ENCODE measurements around the gene CSAD. TPM values are rescaled to one million over a fixed set of nuclear protein-coding genes. Genes with fewer than 3 reads are reported as not detected.
A peak's percentile ranks its signal among the peaks of the same experiment; 100 is the strongest.

Gene CSAD
- polyA plus RNA-seq, 1 of the 3 experiments (the other 2 are of a cell fraction), result 32.2 TPM

DNA sequence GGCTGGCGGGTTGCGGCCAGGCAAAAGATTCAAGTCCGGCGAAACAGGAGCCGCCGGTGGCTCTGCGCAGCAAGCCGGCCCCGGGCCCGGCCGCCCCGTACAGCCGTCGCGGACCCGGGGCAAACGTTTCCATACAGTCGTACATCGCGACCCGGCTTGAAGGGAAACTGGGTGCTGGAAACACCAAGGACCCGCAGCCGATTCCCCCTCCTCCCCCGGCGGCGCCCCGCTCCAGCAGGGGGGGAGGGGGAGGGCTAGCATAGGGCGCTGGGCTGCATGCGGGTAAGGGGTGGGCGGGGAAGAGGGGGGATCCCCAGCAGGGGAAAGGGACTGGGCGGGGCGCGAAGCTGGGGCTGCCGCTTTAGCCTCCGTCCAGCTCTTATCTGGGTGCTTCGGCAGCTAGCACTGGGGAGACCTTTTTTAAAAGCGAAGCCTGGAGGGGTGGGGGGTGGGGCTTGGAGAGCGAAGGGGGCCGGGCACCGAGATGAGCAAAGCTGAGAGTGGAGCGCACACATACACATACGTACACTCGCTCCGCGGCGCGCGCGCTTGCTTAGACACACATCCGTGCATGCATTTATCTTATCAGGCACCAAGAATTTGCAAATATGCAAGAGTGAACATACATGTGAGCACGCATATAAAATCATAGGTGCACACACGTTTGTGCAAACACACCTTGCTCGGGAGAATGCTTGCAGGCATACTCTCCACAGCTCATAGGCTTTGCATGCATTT lies 39.4 kb upstream of the CSAD start:
- peaks cover 40% of the 10 kb centered on the region for H3K79me2 ChIP-seq (ENCODE audit: insufficient read depth)
- H3K9ac ChIP-seq, result peak overlapping the region; percentile 61; the same call in 1 of the 2 replicates
- H2AFZ ChIP-seq (ENCODE audit: low read depth), result peak overlapping the region; percentile 2; the same call in 1 of the 2 replicates
- H3K9me3 ChIP-seq, result no peaks in the 10 kb centered on the region
- TF ChIP-seq FOXM1 (IDR thresholded peaks at IDR 0.05; ENCODE audit: low read depth) (no peak), POLR2AphosphoS5 (IDR thresholded peaks at IDR 0.05; ENCODE audit: low read depth, low read length) (peak; percentile 11), CHD2 (IDR thresholded peaks at IDR 0.05; ENCODE audit: low read length, partially characterized antibody) (no peak), MXI1 (IDR thresholded peaks at IDR 0.05; ENCODE audit: low read depth, low read length) (peak; percentile 51; the same call in 1 of the 2 replicates), FOSL2 (IDR thresholded peaks at IDR 0.05; ENCODE audit: borderline replicate concordance, low read depth) (no peak), SIN3A (IDR thresholded peaks at IDR 0.05; ENCODE audit: borderline replicate concordance, low read depth, low read length) (peak; percentile 16; the same call in 1 of the 2 replicates)
- TF ChIP-seq, protein P1, sequence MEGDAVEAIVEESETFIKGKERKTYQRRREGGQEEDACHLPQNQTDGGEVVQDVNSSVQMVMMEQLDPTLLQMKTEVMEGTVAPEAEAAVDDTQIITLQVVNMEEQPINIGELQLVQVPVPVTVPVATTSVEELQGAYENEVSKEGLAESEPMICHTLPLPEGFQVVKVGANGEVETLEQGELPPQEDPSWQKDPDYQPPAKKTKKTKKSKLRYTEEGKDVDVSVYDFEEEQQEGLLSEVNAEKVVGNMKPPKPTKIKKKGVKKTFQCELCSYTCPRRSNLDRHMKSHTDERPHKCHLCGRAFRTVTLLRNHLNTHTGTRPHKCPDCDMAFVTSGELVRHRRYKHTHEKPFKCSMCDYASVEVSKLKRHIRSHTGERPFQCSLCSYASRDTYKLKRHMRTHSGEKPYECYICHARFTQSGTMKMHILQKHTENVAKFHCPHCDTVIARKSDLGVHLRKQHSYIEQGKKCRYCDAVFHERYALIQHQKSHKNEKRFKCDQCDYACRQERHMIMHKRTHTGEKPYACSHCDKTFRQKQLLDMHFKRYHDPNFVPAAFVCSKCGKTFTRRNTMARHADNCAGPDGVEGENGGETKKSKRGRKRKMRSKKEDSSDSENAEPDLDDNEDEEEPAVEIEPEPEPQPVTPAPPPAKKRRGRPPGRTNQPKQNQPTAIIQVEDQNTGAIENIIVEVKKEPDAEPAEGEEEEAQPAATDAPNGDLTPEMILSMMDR (IDR thresholded peaks at IDR 0.05), result no peak
- TF ChIP-seq, protein P2, sequence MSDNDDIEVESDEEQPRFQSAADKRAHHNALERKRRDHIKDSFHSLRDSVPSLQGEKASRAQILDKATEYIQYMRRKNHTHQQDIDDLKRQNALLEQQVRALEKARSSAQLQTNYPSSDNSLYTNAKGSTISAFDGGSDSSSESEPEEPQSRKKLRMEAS (IDR thresholded peaks at IDR 0.05; ENCODE audit: low read depth), result 0 out of 2 replicates have a peak, but pooled peaks have one; percentile 6
- DNase-seq, result peak; percentile 90
- WGBS (ENCODE audit: low lambda C conversion rate), result under 1% methylated on average over 34 of the region's 53 CpGs
- CTCF ChIA-PET, result interaction anchor here (0.9 to 14.8 kb wide), 13 partner anchors 9 to 154 kb away, joined by 3 to 363 read pairs (median 6); partner anchors contain the start of genes ESPL1, MYG1 and PFDN5
- H4K20me1 ChIP-seq (ENCODE audit: insufficient read depth), result peaks cover 5% of the 10 kb centered on the region; the same call in 1 of the 2 replicates
- H3K9me2 ChIP-seq, result no peaks in the 10 kb centered on the region
- H3K27ac ChIP-seq (ENCODE audit: low read depth in 2 of 2, low read length in 1 of 2), result peak overlapping the region; percentile 99; a peak in 3 of 4 replicates
- peak overlapping the region; percentile 80 for H3K4me2 ChIP-seq
- peaks cover 37% of the 10 kb centered on the region for H3F3A ChIP-seq (replicated peaks; ENCODE audit: insufficient read depth)
- peaks cover 0 to under 1% of the 10 kb centered on the region in 2 experiments for H3K36me3 ChIP-seq (replicated peaks in 1 of 2; ENCODE audit: control insufficient read depth in 1 of 2, insufficient read depth in 2 of 2, low read length in 1 of 2)
- H3K27me3 ChIP-seq (ENCODE audit: insufficient read depth), result no peaks in the 10 kb centered on the region
- peaks cover 45 to 51% of the 10 kb centered on the region in 2 experiments for H3K4me1 ChIP-seq (ENCODE audit: control insufficient read depth in 1 of 2, insufficient read depth in 2 of 2, low read depth in 1 of 2, low read length in 1 of 2)
- POLR2A ChIA-PET, result interaction anchor here (0.8 to 2.6 kb wide), 3 partner anchors 32 to 75 kb away, joined by 4 to 16 read pairs (median 6); partner anchors contain the start of genes ESPL1 and PFDN5
- H3K4me3 ChIP-seq (ENCODE audit: low read depth in 2 of 2, low read length in 1 of 2), result peak overlapping the region; percentile 54 to 75

DNA sequence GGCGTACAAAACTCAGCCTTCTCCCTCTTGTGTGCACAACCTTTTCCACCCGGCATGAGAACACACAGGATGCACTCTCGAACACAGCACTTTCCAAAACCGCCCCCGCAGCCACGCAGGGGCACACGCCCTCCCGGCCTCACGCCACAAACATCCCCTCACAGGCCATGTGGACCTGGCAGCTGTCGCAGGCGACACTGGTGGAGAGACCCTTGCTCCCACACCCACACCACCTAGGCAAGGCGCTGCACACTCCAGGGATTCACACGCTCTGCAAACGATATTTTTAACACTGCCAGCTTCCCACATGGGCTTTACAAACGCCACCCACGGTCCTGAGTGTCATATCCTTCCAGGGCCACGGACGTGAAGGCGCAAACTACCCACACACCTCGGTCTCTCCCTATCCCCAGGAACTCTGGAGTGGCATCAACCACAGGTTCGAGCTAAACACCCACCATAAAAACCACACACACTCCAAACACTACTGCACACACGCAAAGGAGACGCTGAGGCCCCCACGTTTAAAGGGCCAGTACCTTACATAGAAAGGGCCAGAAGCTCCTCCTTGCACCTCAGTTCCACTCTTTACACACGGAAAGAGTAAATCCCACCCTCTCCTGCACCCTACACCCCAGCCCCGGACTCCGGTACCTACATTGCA lies 38.7 kb upstream of the CSAD start:
- DNase-seq, result no peak
- Histone ChIP-seq H3K27ac (ENCODE audit: low read depth in 2 of 2, low read length in 1 of 2) (peak overlapping the region; percentile 35 to 99; a peak in 1 of 4 replicates), H2AFZ (ENCODE audit: low read depth) (no peak overlapping the region)

More for the DNA sequence above, 38.7 kb upstream of the CSAD start:
- ChIA-PET CTCF (interaction anchor here (0.9 to 14.8 kb wide), 11 partner anchors 10 to 154 kb away, joined by 3 to 363 read pairs (median 6); partner anchors contain the start of genes ESPL1, MYG1 and PFDN5), POLR2A (interaction anchor here (0.8 to 2.6 kb wide), 3 partner anchors 25 to 76 kb away, joined by 3 to 16 read pairs (median 5); partner anchors contain the start of gene PFDN5)
- Histone ChIP-seq H3F3A (replicated peaks; ENCODE audit: insufficient read depth) (peaks cover 37% of the 10 kb centered on the region), H3K79me2 (ENCODE audit: insufficient read depth) (peaks cover 40% of the 10 kb centered on the region), H3K4me1 (ENCODE audit: control insufficient read depth in 1 of 2, insufficient read depth in 2 of 2, low read depth in 1 of 2, low read length in 1 of 2) (peaks cover 44% of the 10 kb centered on the region in 2 experiments), H3K27me3 (ENCODE audit: insufficient read depth) (no peaks in the 10 kb centered on the region), H3K9me3 (no peaks in the 10 kb centered on the region), H3K36me3 (replicated peaks in 1 of 2; ENCODE audit: control insufficient read depth in 1 of 2, insufficient read depth in 2 of 2, low read length in 1 of 2) (peaks cover 3 to 4% of the 10 kb centered on the region in 2 experiments), H3K9ac (peak overlapping the region; percentile 61; the same call in 1 of the 2 replicates), H3K4me2 (peak overlapping the region; percentile 80), H4K20me1 (ENCODE audit: insufficient read depth) (peaks cover 5% of the 10 kb centered on the region; the same call in 1 of the 2 replicates), H3K9me2 (no peaks in the 10 kb centered on the region), H3K4me3 (ENCODE audit: low read depth in 2 of 2, low read length in 1 of 2) (peak overlapping the region; percentile 54 to 75)
- WGBS (ENCODE audit: low lambda C conversion rate), result 51% methylated on average over 27 of the region's 27 CpGs
- TF ChIP-seq FOXJ3 (CRISPR knock-in tag; IDR thresholded peaks at IDR 0.05) (no peak), SMC3 (IDR thresholded peaks at IDR 0.05; ENCODE audit: low read depth, low read length) (no peak), POLR2AphosphoS5 (IDR thresholded peaks at IDR 0.05; ENCODE audit: low read depth, low read length) (no peak), TEAD4 (IDR thresholded peaks at IDR 0.05; ENCODE audit: borderline replicate concordance, insufficient read depth) (no peak), MXI1 (IDR thresholded peaks at IDR 0.05; ENCODE audit: low read depth, low read length) (peak; percentile 45), SIN3A (IDR thresholded peaks at IDR 0.05; ENCODE audit: borderline replicate concordance, low read depth, low read length) (no peak; the same call in 1 of the 2 replicates), TAF1 (IDR thresholded peaks at IDR 0.05; ENCODE audit: borderline replicate concordance, low read depth, low read length) (no peak)
- TF ChIP-seq, protein P3, sequence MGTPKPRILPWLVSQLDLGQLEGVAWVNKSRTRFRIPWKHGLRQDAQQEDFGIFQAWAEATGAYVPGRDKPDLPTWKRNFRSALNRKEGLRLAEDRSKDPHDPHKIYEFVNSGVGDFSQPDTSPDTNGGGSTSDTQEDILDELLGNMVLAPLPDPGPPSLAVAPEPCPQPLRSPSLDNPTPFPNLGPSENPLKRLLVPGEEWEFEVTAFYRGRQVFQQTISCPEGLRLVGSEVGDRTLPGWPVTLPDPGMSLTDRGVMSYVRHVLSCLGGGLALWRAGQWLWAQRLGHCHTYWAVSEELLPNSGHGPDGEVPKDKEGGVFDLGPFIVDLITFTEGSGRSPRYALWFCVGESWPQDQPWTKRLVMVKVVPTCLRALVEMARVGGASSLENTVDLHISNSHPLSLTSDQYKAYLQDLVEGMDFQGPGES (IDR thresholded peaks at IDR 0.05; ENCODE audit: low read depth, low read length), result no peak
- TF ChIP-seq, protein P2 (IDR thresholded peaks at IDR 0.05; ENCODE audit: low read depth), result 0 out of 2 replicates have a peak, but pooled peaks have one; percentile 4
